ENCODE data around the gene ZFP64.

DNA sequence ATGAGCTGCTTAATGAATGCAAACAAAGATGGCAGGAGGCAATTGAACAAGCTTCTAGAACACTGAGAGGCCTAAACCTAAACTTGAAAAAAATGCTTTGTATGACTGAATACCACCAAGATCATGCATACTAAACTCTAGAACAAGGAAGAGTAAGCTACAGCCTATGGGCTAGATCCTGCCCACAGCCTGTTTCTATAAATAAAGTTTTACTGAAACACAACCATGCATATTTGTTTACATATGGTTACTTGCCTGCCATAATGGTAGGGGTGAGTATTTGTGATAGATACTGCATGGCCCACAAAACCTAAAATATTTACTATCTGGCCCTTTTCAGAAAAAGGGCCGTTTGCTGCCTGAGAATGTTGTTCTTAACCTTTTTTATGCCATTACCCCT is 37.0 kb downstream of the ZFP64 start:
- TF ChIP-seq CTCF (IDR thresholded peaks at IDR 0.05 in 8 of 11, conservative IDR thresholded peaks at IDR 0.05 in 3 of 11) = no peak
- TF ChIP-seq POLR2AphosphoS5 (IDR thresholded peaks at IDR 0.05) = no peak
- TF ChIP-seq POLR2A (IDR thresholded peaks at IDR 0.05) = no peak
